Fibroblast of skin of abdomen (primary cell): ENCODE results near the gene CYTIP.

Experiments
- DNase-seq: peaks from one replicate; pipeline ENCODE4 v3.0.0-alpha.2; 2013

The CYTIP gene

DNA sequence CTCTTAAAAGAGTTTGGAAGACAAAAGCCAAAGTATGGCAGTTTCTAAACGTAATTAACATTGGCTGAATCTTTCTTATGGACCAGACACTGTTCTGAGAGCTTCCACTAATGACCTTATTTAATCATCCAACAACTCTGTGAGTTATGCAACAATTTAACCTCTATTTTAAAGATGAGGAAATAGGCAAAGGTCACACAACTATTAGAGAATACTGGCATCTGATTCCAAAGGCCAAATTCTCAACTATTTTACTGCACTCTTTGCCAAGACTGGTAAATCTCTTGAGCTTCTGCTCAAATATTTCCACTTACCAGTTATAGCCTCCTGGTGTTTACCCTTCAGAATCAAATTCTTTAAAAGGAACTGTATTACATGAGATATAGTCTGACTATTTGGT lies 76.2 kb downstream of the CYTIP start:
- no peak for DNase-seq
